Measurements from ENCODE around the gene RNF215. TPM values are rescaled to one million over a fixed set of nuclear protein-coding genes. Genes with fewer than 3 reads are reported as not detected.
A peak's percentile ranks its signal among the peaks of the same experiment; 100 is the strongest.

The RNF215 gene
- total RNA-seq, 2 experiments from 2014 or later: 7.1 to 7.2 TPM

- H3K9me3 Mint-ChIP-seq: no peaks in the 10 kb centered on the region
- H3K4me1 Mint-ChIP-seq (ENCODE audit: low read depth): peaks cover 42% of the 10 kb centered on the region
- intact Hi-C loops (cut with micrococcal nuclease): no loop called here
- DNase-seq: peak; percentile 67
- H3K36me3 Mint-ChIP-seq (ENCODE audit: low read depth): peaks cover 69% of the 10 kb centered on the region
- POLR2A ChIA-PET: interaction anchor here (0.8 to 6.5 kb wide), 9 partner anchors 9 to 162 kb away, joined by 3 to 78 read pairs (median 6); partner anchors contain the start of gene SEC14L2
- CTCF ChIA-PET: interaction anchor here (1.0 to 9.0 kb wide), 12 partner anchors 11 to 213 kb away, joined by 3 to 138 read pairs (median 6); partner anchors contain the start of genes CASTOR1, RNF215, SEC14L2 and SLC35E4
- no peak for ATAC-seq
- H3K27ac Mint-ChIP-seq: peak overlapping the region; percentile 96
- TF ChIP-seq CTCF (IDR thresholded peaks at IDR 0.05): no peak
- no peaks in the 10 kb centered on the region for H3K27me3 Mint-ChIP-seq
- H3K4me3 Mint-ChIP-seq: peak overlapping the region; percentile 93
Observed at GRCh38 chr22:30422481-30423300, 35.5 kb upstream of the RNF215 start.

GRCh38 chr22:30421695-30422480 is 34.7 kb upstream of the RNF215 start:
- TF ChIP-seq CTCF (IDR thresholded peaks at IDR 0.05): no peak
- Mint-ChIP-seq H3K4me1 (ENCODE audit: low read depth) (peaks cover 36% of the 10 kb centered on the region), H3K4me3 (peak overlapping the region; percentile 93), H3K9me3 (no peaks in the 10 kb centered on the region), H3K36me3 (ENCODE audit: low read depth) (peaks cover 66% of the 10 kb centered on the region), H3K27ac (peak overlapping the region; percentile 96), H3K27me3 (no peaks in the 10 kb centered on the region)
- ChIA-PET CTCF (interaction anchor here (1.0 to 9.0 kb wide), 10 partner anchors 10 to 134 kb away, joined by 3 to 138 read pairs (median 7); partner anchors contain the start of genes CASTOR1, RNF215 and SEC14L2), POLR2A (interaction anchor here (1.0 to 6.5 kb wide), 6 partner anchors 8 to 133 kb away, joined by 5 to 78 read pairs (median 20); partner anchors contain the start of gene SEC14L2)
- ATAC-seq: no peak
- DNase-seq: no peak
- intact Hi-C loops (cut with micrococcal nuclease): no loop called here

GRCh38 chr22:30420347-30421125 is 33.3 kb upstream of the RNF215 start:
- TF ChIP-seq CTCF (IDR thresholded peaks at IDR 0.05): no peak
- CTCF ChIA-PET: interaction anchor here (1.2 to 9.0 kb wide), 4 partner anchors 14 to 132 kb away, joined by 5 to 138 read pairs (median 36); partner anchors contain the start of gene RNF215
- Mint-ChIP-seq H3K4me1 (ENCODE audit: low read depth) (peaks cover 37% of the 10 kb centered on the region), H3K9me3 (no peaks in the 10 kb centered on the region), H3K36me3 (ENCODE audit: low read depth) (peaks cover 70% of the 10 kb centered on the region), H3K27me3 (no peaks in the 10 kb centered on the region), H3K27ac (peak overlapping the region; percentile 84), H3K4me3 (peak overlapping the region; percentile 54)
- ATAC-seq (no peak), DNase-seq (no peak)
- POLR2A ChIA-PET: interaction anchor here (0.8 to 6.5 kb wide), 3 partner anchors 14 to 23 kb away, joined by 4 to 48 read pairs (median 5); partner anchors contain the start of gene SEC14L2
- intact Hi-C loops (cut with micrococcal nuclease): no loop called here

- Mint-ChIP-seq H3K27me3 (no peaks in the 10 kb centered on the region), H3K4me1 (ENCODE audit: low read depth) (peaks cover 51% of the 10 kb centered on the region), H3K9me3 (no peaks in the 10 kb centered on the region), H3K4me3 (no peak overlapping the region), H3K27ac (no peak overlapping the region), H3K36me3 (ENCODE audit: low read depth) (peaks cover 71% of the 10 kb centered on the region)
- ChIA-PET POLR2A (interaction anchor here (1.2 kb wide), 1 partner anchor 25 kb away, joined by 3 read pairs; no protein-coding TSS in a partner anchor), CTCF (no interaction called here)
- TF ChIP-seq CTCF (IDR thresholded peaks at IDR 0.05): no peak
- ATAC-seq: no peak
- intact Hi-C loops (cut with micrococcal nuclease): no loop called here
- no peak for DNase-seq
Observed at GRCh38 chr22:30416837-30417236, 29.6 kb upstream of the RNF215 start.

Measured in activated CD8-positive, alpha-beta T cell treated with anti-CD3 and anti-CD28 coated beads for 36 hours (primary cell).